Heart left ventricle (tissue), 13 donors: ENCODE data around the gene LSAMP.

ENCODE experiments used
- POLR2A ChIP-seq, 2 donors: fragments of 450-650 bp; IDR thresholded peaks; one replicate each; pipeline ENCODE4 v1.6.1; 2017; ENCODE audit warnings: antibody characterized with exemption in 2 of 2, mild to moderate bottlenecking in 2 of 2, moderate library complexity in 2 of 2
- TF ChIP-seq, protein P1 (sequence below), 12 donors: fragments of 200-600 bp; sonication (generic) in 4 of 12; IDR thresholded peaks; one replicate each; pipeline versions ENCODE4 v1.5.0 to v1.8.0; 2018 to 2022; ENCODE audit warnings: antibody characterized with exemption in 12 of 12, mild to moderate bottlenecking in 5 of 12
- donor health status: ischemic (EF 13 %, LVEDD 7.1; RV severe dilation, severe dysfunction).
- donor health status: DM: no; HTN: yes; CAD: no.
- donor health status: DM: no; HTN: no; CAD: no.
- donor health status: ischemic (EF 25% LVEDD 6.9; RV normal size, moderate dysfunction).
- donor health status: ischemic (EF 25% LVEDD 5.7; RV mildly dilated, moderate dysfunction).
- donor health status: ischemic (EF 35%, LVEDD 5.7; RV mildly dilated, moderate dysfunction).
- donor health status: nonischemic (EF 11% LVEDD 7.7; RV severe dilation, severe dysfunction).
- donor health status: DM: yes; HTN: yes; CAD: no.
- donor health status: PGD.
- donor health status: ischemic (EF 29% LVEDD 5.4; RV normal size, mild dysfunction).
- donor health status: nonischemic (EF 23%, LVEDD 6.1; RV moderate dilation, normal function).

DNA sequence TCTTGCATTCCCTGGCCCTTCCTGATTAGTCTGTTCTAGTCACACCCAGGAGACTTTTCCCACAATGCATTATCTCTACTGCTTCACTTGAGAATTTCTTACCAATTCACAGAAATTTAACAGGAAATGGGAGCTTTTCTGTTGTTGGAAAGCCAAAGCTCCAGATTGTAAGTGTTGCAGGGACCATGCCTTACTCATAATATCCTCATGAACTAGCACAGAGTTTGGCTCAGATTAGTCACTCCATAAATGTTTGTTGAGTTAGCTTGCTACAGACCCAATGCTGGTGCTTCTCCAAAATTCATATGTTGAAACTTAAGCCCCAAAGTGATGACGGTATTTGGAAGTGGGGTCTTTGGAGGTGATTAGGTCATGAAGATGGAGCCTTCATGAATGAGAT lies 589.4 kb downstream of the LSAMP start:
- TF ChIP-seq, protein P1, sequence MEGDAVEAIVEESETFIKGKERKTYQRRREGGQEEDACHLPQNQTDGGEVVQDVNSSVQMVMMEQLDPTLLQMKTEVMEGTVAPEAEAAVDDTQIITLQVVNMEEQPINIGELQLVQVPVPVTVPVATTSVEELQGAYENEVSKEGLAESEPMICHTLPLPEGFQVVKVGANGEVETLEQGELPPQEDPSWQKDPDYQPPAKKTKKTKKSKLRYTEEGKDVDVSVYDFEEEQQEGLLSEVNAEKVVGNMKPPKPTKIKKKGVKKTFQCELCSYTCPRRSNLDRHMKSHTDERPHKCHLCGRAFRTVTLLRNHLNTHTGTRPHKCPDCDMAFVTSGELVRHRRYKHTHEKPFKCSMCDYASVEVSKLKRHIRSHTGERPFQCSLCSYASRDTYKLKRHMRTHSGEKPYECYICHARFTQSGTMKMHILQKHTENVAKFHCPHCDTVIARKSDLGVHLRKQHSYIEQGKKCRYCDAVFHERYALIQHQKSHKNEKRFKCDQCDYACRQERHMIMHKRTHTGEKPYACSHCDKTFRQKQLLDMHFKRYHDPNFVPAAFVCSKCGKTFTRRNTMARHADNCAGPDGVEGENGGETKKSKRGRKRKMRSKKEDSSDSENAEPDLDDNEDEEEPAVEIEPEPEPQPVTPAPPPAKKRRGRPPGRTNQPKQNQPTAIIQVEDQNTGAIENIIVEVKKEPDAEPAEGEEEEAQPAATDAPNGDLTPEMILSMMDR (IDR thresholded peaks at IDR 0.05), result no peak
- TF ChIP-seq POLR2A (IDR thresholded peaks at IDR 0.05), result no peak
